Psoas muscle (tissue), 8 donors: Measurements from ENCODE around the gene CACNB4. TPM values are rescaled to one million over a fixed set of nuclear protein-coding genes. Genes with fewer than 3 reads are reported as not detected.

ENCODE experiments used
- ATAC-seq, 4 donors: fragments of 200-7000 bp; cut with Tn5 transposase; one replicate each; pipeline ENCODE4 v1.9.1; 2020; ENCODE audit warnings: moderate library complexity in 3 of 4, mild to moderate bottlenecking in 2 of 4
- DNase-seq, 2 donors: peaks; one replicate each; pipeline ENCODE4 v3.0.0-alpha.2; 2020
- H3K27ac ChIP-seq: fragments of 200-600 bp; one replicate; pipeline ENCODE4 v1.8.0; 2022
- H3K27me3 ChIP-seq, 3 donors: fragments of 200-600 bp in 1 of 3; one replicate each; pipeline versions ENCODE4 v1.6.1 to v1.8.0; 2013 to 2022; ENCODE audit warnings: low read length in 2 of 3, mild to moderate bottlenecking in 2 of 3, moderate library complexity in 1 of 3; ENCODE audit not compliant: insufficient read depth in 3 of 3
- H3K36me3 ChIP-seq, 2 donors: fragments of 200-600 bp in 1 of 2; one replicate each; pipeline versions ENCODE4 v1.6.1 to v1.8.0; 2013 to 2022; ENCODE audit warnings: low read depth in 1 of 2, mild to moderate bottlenecking in 1 of 2, moderate library complexity in 1 of 2; ENCODE audit not compliant: insufficient read depth in 1 of 2
- H3K4me1 ChIP-seq: fragments of 200-600 bp; one replicate; pipeline ENCODE4 v1.8.0; 2022
- H3K4me3 ChIP-seq: fragments of 200-600 bp; one replicate; pipeline ENCODE4 v1.8.0; 2022; ENCODE audit warnings: mild to moderate bottlenecking
- H3K9me3 ChIP-seq: fragments of 200-600 bp; one replicate; pipeline ENCODE4 v1.8.0; 2022
- WGBS, 3 donors: extraction: QIAGEN DNeasy Blood & Tissue Kit; methylation state at CpG; one replicate each; pipeline versions ENCODE4 v1.1.6 to v1.1.7; 2013; 5-methylcytosine and 5-hydroxymethylcytosine counted together
- intact Hi-C, 2 donors: fragments of 100-400 bp; cut with DNase I; formaldehyde crosslinking; loops; one replicate each; pipeline versions ENCODE4 v1.11.0 to v1.14.2; 2022
- polyA plus RNA-seq, 3 donors: library from polyadenylated mRNA; stranded (reverse); fragments of 200-250 nt; gene quantifications; one replicate each; pipeline ENCODE4 v1.2.3, GENCODE V29; 2013
- total RNA-seq, 4 donors: library from RNA; stranded (reverse); fragmentation: NEBNext Ultra II Directional in 2 of 4; extraction: Animal tissue kit (Norgen Biotek cat#: 25700) in 2 of 4; gene quantifications; one replicate each; pipeline versions ENCODE4 v1.2.1 to v1.2.4, GENCODE V29; 2021 to 2023
- TF ChIP-seq, protein P1 (sequence below): fragments of 200-600 bp; IDR thresholded peaks from one replicate; pipeline ENCODE4 v1.8.0; 2022; ENCODE audit warnings: antibody characterized with exemption
- donor health status: healthy with polysubstance abuse.
- donor health status: DM: no; HTN: no; CAD: no; lungs with moderate emphysema.
- donor health status: Bipolar disorder and iron deficiency.
- donor health status: healthy.
- donor health status: DM: yes; HTN: yes; CAD: no.
- donor health status: DM: no; HTN: no; CAD: no.
- donor health status: DM: no; HTN: no; CAD: no.
- donor health status: DM: yes; HTN: yes; CAD: no.

The CACNB4 gene
- total and polyA plus RNA-seq, 7 donors, result 0.10 to 1.1 (median 0.21) TPM

DNA sequence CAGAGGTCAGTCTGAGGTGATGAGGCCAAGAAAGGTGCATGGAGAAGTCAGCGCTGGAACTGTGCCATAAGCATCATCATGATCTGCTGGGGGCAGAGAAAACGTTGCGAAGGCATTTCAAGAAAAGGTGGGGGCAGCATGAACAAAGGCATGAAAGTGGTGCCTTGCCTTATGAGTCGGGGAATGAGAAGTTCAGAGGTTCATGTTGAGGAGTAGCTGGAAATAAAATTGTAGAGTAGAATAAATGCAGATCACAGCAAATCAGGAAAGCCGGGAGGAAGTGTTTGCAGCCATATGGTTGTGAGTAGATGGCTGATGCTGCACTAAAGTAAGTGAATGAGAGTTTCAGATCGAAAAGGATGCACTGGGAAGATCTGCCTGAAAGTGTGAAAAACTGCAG is 198.5 kb downstream of the CACNB4 start:
- Histone ChIP-seq H3K4me1 (peaks cover 10% of the 10 kb centered on the region), H3K9me3 (peaks cover under 1% of the 10 kb centered on the region), H3K36me3 (no peaks in the 10 kb centered on the region), H3K27ac (no peak overlapping the region), H3K27me3 (no peaks in the 10 kb centered on the region), H3K4me3 (no peak overlapping the region)
- no peak for DNase-seq
- no peak for ATAC-seq
- WGBS, 3 donors, result 60 to 70% (median 65%) methylated on average over 6 of the region's 6 CpGs
- TF ChIP-seq, protein P1, sequence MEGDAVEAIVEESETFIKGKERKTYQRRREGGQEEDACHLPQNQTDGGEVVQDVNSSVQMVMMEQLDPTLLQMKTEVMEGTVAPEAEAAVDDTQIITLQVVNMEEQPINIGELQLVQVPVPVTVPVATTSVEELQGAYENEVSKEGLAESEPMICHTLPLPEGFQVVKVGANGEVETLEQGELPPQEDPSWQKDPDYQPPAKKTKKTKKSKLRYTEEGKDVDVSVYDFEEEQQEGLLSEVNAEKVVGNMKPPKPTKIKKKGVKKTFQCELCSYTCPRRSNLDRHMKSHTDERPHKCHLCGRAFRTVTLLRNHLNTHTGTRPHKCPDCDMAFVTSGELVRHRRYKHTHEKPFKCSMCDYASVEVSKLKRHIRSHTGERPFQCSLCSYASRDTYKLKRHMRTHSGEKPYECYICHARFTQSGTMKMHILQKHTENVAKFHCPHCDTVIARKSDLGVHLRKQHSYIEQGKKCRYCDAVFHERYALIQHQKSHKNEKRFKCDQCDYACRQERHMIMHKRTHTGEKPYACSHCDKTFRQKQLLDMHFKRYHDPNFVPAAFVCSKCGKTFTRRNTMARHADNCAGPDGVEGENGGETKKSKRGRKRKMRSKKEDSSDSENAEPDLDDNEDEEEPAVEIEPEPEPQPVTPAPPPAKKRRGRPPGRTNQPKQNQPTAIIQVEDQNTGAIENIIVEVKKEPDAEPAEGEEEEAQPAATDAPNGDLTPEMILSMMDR, result no peak
- intact Hi-C loops, result no loop called here

DNA sequence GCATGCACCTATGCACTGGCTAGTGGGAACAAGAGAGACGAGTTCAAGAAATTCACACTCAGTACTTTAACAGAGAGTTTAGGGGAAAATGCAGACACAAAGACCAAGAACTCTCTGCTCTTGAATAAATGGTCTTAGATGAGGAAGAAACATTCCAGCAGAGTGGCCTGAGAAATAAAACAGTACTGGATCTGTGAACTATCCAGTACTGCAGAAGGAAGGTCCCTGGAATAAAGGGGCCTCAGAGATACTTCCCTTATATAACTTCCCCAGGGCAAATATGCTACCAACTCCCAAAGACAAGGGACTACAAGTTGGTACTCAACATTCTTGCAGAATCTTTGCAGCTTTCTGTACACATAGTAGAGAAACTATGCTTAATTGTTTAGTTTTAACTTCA is 199.7 kb downstream of the CACNB4 start:
- Histone ChIP-seq H3K4me1 (no peaks in the 10 kb centered on the region), H3K4me3 (no peak overlapping the region), H3K36me3 (no peaks in the 10 kb centered on the region), H3K9me3 (peaks cover 7% of the 10 kb centered on the region), H3K27ac (no peak overlapping the region), H3K27me3 (no peaks in the 10 kb centered on the region)
- no peak for ATAC-seq
- WGBS, 3 donors, result 79 to 84% (median 84%) methylated on average over 1 of the region's 1 CpG
- intact Hi-C loops, result no loop called here
- no peak for DNase-seq
- TF ChIP-seq, protein P1, result no peak

DNA sequence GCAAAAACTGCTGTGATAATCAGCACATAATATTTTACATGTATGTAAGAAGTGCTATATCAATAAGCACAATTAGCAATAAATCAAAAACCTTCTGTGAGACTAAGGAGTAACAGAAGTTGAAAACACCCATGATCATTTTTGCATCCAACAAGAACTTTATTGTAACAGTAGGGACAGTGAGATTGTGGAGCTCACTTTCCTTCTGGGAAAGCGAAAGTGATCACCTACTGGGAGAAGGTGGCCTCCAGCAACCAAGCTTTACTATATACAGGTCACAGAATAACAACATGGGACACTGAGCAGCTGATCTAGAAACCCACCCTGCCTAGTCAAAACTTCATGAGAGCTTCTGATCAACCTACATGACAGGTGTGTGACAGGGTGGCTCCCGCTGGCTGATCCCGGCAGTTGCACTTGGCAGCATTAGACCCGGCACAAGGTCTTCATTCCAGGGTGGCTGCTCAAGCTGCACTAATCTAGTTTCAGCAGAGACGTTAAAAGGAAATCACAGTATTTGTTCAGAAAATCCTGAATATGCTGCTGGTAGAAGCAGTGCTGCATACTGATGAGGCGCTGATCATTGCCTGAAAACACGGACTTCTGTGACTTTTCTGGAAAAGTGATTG is 207.2 kb downstream of the CACNB4 start:
- H3K4me3 ChIP-seq, result peak overlapping the region; percentile 43
- no peak overlapping the region for H3K27ac ChIP-seq
- intact Hi-C loops, result no loop called here
- TF ChIP-seq, protein P1, result peak; percentile 5
- 43 to 47% (median 46%) methylated on average over 7 of the region's 7 CpGs for WGBS, 3 donors
- DNase-seq (peak in 1 of 2 donors; percentile 49), ATAC-seq (peak; percentile 78 to 90 (median 82))
- no peaks in the 10 kb centered on the region for H3K36me3 ChIP-seq
- H3K9me3 ChIP-seq, result peaks cover 7% of the 10 kb centered on the region
- H3K27me3 ChIP-seq, result no peaks in the 10 kb centered on the region
- no peaks in the 10 kb centered on the region for H3K4me1 ChIP-seq

DNA sequence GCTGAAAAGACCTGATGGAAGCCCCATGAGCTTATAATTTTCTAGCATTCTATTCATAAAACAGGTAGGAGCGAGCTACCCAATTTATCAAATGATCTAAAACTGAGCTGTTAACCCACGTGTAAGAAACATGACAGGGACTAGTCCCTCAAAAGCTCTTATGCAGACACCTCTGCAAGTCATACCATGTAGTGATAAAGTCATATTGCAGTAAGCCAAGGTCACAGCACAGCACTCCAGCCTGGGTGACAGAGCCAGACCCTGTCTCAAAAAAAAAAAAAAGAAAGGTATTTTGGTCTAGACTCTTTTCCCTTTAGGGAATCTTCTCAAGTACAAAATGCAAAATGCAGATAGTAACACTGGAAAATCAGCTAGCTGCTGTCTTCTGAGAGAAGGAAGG is 211.7 kb downstream of the CACNB4 start:
- DNase-seq, result no peak
- 75 to 84% (median 79%) methylated on average over 2 of the region's 2 CpGs for WGBS, 3 donors

More for the DNA sequence above, 211.7 kb downstream of the CACNB4 start:
- H3K36me3 ChIP-seq, result no peaks in the 10 kb centered on the region
- TF ChIP-seq, protein P1, result no peak
- H3K4me3 ChIP-seq, result no peak overlapping the region
- H3K27me3 ChIP-seq, result no peaks in the 10 kb centered on the region
- no peaks in the 10 kb centered on the region for H3K4me1 ChIP-seq
- no peaks in the 10 kb centered on the region for H3K9me3 ChIP-seq
- H3K27ac ChIP-seq, result no peak overlapping the region
- intact Hi-C loops, result no loop called here
- ATAC-seq, result no peak
